ENCODE measurements around the gene BMP15. TPM values are rescaled to one million over a fixed set of nuclear protein-coding genes. Genes with fewer than 3 reads are reported as not detected.

Gene BMP15
- total RNA-seq, 1 donor from 2014 or later, result not detected

- Mint-ChIP-seq H3K4me3 (no peak overlapping the region), H3K36me3 (no peaks in the 10 kb centered on the region), H3K27me3 (ENCODE audit: low read depth) (no peaks in the 10 kb centered on the region), H3K27ac (no peak overlapping the region), H3K9me3 (peaks cover 61% of the 10 kb centered on the region), H3K4me1 (peaks cover 9% of the 10 kb centered on the region)
- DNase-seq (ENCODE audit: low spot score in 2 of 2, unreplicated experiment in 2 of 2), result no peak
- TF ChIP-seq CTCF (IDR thresholded peaks at IDR 0.05; ENCODE audit: unreplicated experiment), result no peak
Measured at GRCh38 chrX:50893466-50893865, 17.1 kb upstream of the BMP15 start.

- no peaks in the 10 kb centered on the region for H3K36me3 Mint-ChIP-seq
- DNase-seq (ENCODE audit: low spot score in 2 of 2, unreplicated experiment in 2 of 2), result no peak
- peaks cover 4% of the 10 kb centered on the region for H3K9me3 Mint-ChIP-seq
- no peaks in the 10 kb centered on the region for H3K27me3 Mint-ChIP-seq (ENCODE audit: low read depth)
- no peak overlapping the region for H3K27ac Mint-ChIP-seq
- TF ChIP-seq CTCF (IDR thresholded peaks at IDR 0.05; ENCODE audit: unreplicated experiment), result peak; percentile 57
- H3K4me1 Mint-ChIP-seq, result no peaks in the 10 kb centered on the region
- H3K4me3 Mint-ChIP-seq, result no peak overlapping the region
Measured at GRCh38 chrX:50905334-50905733, 5.2 kb upstream of the BMP15 start.

DNA sequence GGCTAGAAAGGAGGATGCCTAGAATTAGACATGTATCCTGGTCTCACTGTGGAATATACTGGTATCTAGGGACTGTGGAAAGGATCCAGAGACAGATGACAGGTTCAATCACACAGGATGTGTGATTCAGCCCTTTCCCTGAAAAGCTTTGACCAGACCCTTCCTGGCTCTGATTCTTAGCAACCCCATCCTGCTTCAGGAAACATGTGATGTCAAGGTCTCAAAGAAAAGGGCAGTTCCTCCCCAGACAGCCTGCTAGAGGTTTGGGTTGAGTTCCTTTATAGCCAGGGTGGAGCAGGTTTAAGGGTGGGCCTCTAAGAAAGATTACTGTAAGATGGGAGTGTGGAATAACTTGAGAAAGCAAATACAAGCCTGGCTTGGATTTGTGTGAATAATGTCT lies 3.0 kb downstream of the BMP15 start:
- Mint-ChIP-seq H3K27ac (no peak overlapping the region), H3K27me3 (ENCODE audit: low read depth) (no peaks in the 10 kb centered on the region), H3K9me3 (peaks cover 20% of the 10 kb centered on the region), H3K4me1 (no peaks in the 10 kb centered on the region), H3K36me3 (no peaks in the 10 kb centered on the region), H3K4me3 (no peak overlapping the region)
- no peak for DNase-seq (ENCODE audit: low spot score in 2 of 2, unreplicated experiment in 2 of 2)
- no peak for TF ChIP-seq CTCF (IDR thresholded peaks at IDR 0.05; ENCODE audit: unreplicated experiment)

DNA sequence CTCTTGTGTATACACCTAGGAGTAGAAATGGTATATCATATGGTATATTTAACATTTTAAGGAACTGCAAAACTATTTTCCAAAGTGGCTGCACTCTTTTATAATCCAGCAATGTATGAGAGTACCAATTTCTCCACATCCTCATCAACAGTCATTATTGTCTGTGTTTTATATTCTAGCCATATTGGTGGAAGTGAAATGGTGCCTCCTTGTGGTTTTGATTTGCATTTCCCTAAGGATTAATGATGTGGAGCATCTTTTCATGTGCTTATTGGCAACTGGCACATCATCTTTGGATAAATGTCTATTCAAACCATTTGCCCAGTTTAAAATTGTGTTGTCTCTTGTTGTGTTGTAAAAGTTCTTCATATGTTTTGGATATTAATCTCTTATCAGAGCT lies 9.6 kb downstream of the BMP15 start:
- peak; percentile 50 for TF ChIP-seq CTCF (IDR thresholded peaks at IDR 0.05; ENCODE audit: unreplicated experiment)
- Mint-ChIP-seq H3K9me3 (peaks cover 23% of the 10 kb centered on the region), H3K4me3 (no peak overlapping the region), H3K36me3 (peaks cover 2% of the 10 kb centered on the region), H3K27me3 (ENCODE audit: low read depth) (no peaks in the 10 kb centered on the region), H3K27ac (no peak overlapping the region), H3K4me1 (no peaks in the 10 kb centered on the region)
- DNase-seq (ENCODE audit: low spot score in 2 of 2, unreplicated experiment in 2 of 2), result no peak

DNA sequence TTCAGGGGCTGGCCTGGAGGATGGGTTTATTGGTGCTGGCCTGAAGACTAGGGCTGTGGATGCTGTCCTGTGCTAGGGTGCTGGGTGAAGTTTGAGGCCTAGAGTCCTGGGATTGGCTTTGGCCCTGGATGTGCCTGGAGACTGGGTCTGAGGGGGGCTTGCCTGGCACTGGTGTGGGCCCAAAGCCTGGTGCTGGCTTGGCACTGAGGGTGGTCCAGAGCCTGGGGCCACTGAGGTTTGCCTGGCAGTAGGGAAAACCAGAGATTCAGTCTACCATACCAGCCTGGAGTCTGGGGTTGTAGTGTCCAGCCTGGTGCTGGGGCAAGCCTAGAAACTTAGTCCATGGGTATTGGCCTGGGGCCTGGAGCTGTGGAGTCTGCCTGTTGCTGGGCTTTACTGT lies 16.6 kb downstream of the BMP15 start:
- H3K27ac Mint-ChIP-seq, result no peak overlapping the region

More for the DNA sequence above, 16.6 kb downstream of the BMP15 start:
- TF ChIP-seq CTCF (IDR thresholded peaks at IDR 0.05; ENCODE audit: unreplicated experiment), result no peak
- Mint-ChIP-seq H3K4me3 (no peak overlapping the region), H3K27me3 (ENCODE audit: low read depth) (no peaks in the 10 kb centered on the region), H3K36me3 (peaks cover 2% of the 10 kb centered on the region), H3K4me1 (no peaks in the 10 kb centered on the region), H3K9me3 (peaks cover 31% of the 10 kb centered on the region)
- DNase-seq (ENCODE audit: low spot score in 2 of 2, unreplicated experiment in 2 of 2), result no peak

All from mesothelial cell of epicardium (in vitro differentiated cells).